SK-N-SH (cell line): ENCODE data around the gene APLP1. TPM values are rescaled to one million over a fixed set of nuclear protein-coding genes. Genes with fewer than 3 reads are reported as not detected.

ENCODE experiments used
- CTCF ChIA-PET: fragments of 300-600, 350-600 bp; formaldehyde crosslinking; extraction: SDS; loops from one replicate; lab custom pipeline; 2021; lab: Yijun Ruan, JAX
- POLR2A ChIA-PET: fragments of 350-600 bp; sonication (Branson Sonifier 250); formaldehyde crosslinking; extraction: SDS; loops from one replicate; lab custom pipeline; 2020; ENCODE audit warnings: antibody characterized with exemption, inconsistent platforms; lab: Yijun Ruan, JAX
- DNase-seq: peaks from one replicate; pipeline ENCODE4 v3.0.0; 2012
- H2AFZ ChIP-seq: fragments of 200-600 bp; sonication (generic); 2 replicates; pipeline ENCODE4 v1.8.1; 2016; ENCODE audit warnings: antibody characterized with exemption, mild to moderate bottlenecking, low read depth
- H3F3A ChIP-seq: fragments of 200-600 bp; sonication (generic); replicated peaks from 2 replicates; pipeline ENCODE3; 2016; ENCODE audit warnings: antibody characterized with exemption, mild to moderate bottlenecking; ENCODE audit not compliant: insufficient read depth
- H3K27ac ChIP-seq, 2 experiments: fragments of 200-500 bp in 1 of 2; fragments of 200-600 bp in 1 of 2; sonication (Bioruptor generic) in 1 of 2; sonication (generic), shearing (Covaris generic) in 1 of 2; 2 replicates each; pipeline versions ENCODE4 v1.5.1 to v1.6.1; 2014 to 2016; ENCODE audit warnings: low read depth in 2 of 2, inconsistent platforms in 1 of 2, low read length in 1 of 2, mild to moderate bottlenecking in 1 of 2, mixed read lengths in 1 of 2
- H3K27me3 ChIP-seq: fragments of 200-600 bp; sonication (generic), shearing (Covaris generic); 2 replicates; pipeline ENCODE4 v1.6.1; 2016; ENCODE audit warnings: mixed run types; ENCODE audit not compliant: insufficient read depth
- H3K36me3 ChIP-seq, 2 experiments: fragments of 200-500 bp in 1 of 2; fragments of 200-600 bp in 1 of 2; sonication (Bioruptor generic) in 1 of 2; sonication (generic) in 1 of 2; replicated peaks in 1 of 2; 2 replicates each; pipeline versions ENCODE3 to v1.5.1; 2014 to 2016; ENCODE audit warnings: low read length in 1 of 2, mild to moderate bottlenecking in 1 of 2; ENCODE audit not compliant: insufficient read depth in 2 of 2, control insufficient read depth in 1 of 2
- H3K4me1 ChIP-seq, 2 experiments: fragments of 200-500 bp in 1 of 2; fragments of 200-600 bp in 1 of 2; sonication (Bioruptor generic) in 1 of 2; sonication (generic), shearing (Covaris generic) in 1 of 2; 2 replicates each; pipeline versions ENCODE4 v1.5.1 to v1.6.1; 2014 to 2016; ENCODE audit warnings: low read depth in 1 of 2, low read length in 1 of 2, mixed run types in 1 of 2; ENCODE audit not compliant: insufficient read depth in 2 of 2, control insufficient read depth in 1 of 2
- H3K4me2 ChIP-seq: fragments of 200-600 bp; sonication (generic), shearing (Covaris generic); 2 replicates; pipeline ENCODE4 v1.6.1; 2017; ENCODE audit warnings: mixed run types
- H3K4me3 ChIP-seq, 2 experiments: fragments of 200-500 bp in 1 of 2; fragments of 200-600 bp in 1 of 2; sonication (Bioruptor generic) in 1 of 2; sonication (generic), shearing (Covaris generic) in 1 of 2; 2 replicates each; pipeline versions ENCODE4 v1.5.1 to v1.8.1; 2014 to 2016; ENCODE audit warnings: low read depth in 2 of 2, inconsistent platforms in 1 of 2, low read length in 1 of 2, mild to moderate bottlenecking in 1 of 2, mixed read lengths in 1 of 2, moderate library complexity in 1 of 2
- H3K79me2 ChIP-seq: fragments of 200-600 bp; sonication (generic); 2 replicates; pipeline ENCODE4 v1.8.1; 2017; ENCODE audit warnings: mild to moderate bottlenecking; ENCODE audit not compliant: insufficient read depth
- H3K9ac ChIP-seq: fragments of 200-600 bp; sonication (generic); 2 replicates; pipeline ENCODE4 v1.6.1; 2017; ENCODE audit warnings: mixed run types
- H3K9me2 ChIP-seq: fragments of 200-600 bp; sonication (generic); 2 replicates; pipeline ENCODE4 v1.6.1; 2017; ENCODE audit warnings: mixed run types
- H3K9me3 ChIP-seq: fragments of 200-600 bp; sonication (generic); 2 replicates; pipeline ENCODE4 v1.6.1; 2017; ENCODE audit warnings: mixed run types, mild to moderate bottlenecking, moderate library complexity
- H4K20me1 ChIP-seq: fragments of 200-600 bp; sonication (generic); 2 replicates; pipeline ENCODE4 v1.6.1; 2017; ENCODE audit warnings: mild to moderate bottlenecking, mixed run types; ENCODE audit not compliant: insufficient read depth
- ELF1 ChIP-seq: IDR thresholded peaks from 2 replicates; pipeline ENCODE4 v1.4.0; 2012
- EP300 ChIP-seq, 2 experiments: IDR thresholded peaks; 2 replicates each; pipeline versions ENCODE4 v1.4.0 to v1.6.1; 2012; ENCODE audit warnings: borderline replicate concordance in 1 of 2, low read depth in 1 of 2, low read length in 1 of 2
- GATA2 ChIP-seq: sonication (generic); formaldehyde crosslinking; IDR thresholded peaks from 2 replicates; pipeline ENCODE4 v1.5.0; 2020; ENCODE audit warnings: mild to moderate bottlenecking, missing genetic modification reagents
- JUND ChIP-seq: IDR thresholded peaks from 2 replicates; pipeline ENCODE4 v1.4.0; 2012
- MAX ChIP-seq: IDR thresholded peaks from 2 replicates; pipeline ENCODE4 v1.4.0; 2012; ENCODE audit warnings: low read depth
- NFIC ChIP-seq: IDR thresholded peaks from 2 replicates; pipeline ENCODE4 v1.4.0; 2012; ENCODE audit warnings: borderline replicate concordance
- NRF1 ChIP-seq: IDR thresholded peaks from 2 replicates; pipeline ENCODE4 v1.6.1; 2012; ENCODE audit warnings: low read depth, mild to moderate bottlenecking, low read length
- POLR2AphosphoS5 ChIP-seq: IDR thresholded peaks from 2 replicates; pipeline ENCODE4 v1.6.1; 2012; ENCODE audit warnings: low read depth, low read length
- RAD21 ChIP-seq: IDR thresholded peaks from 2 replicates; pipeline ENCODE4 v1.6.1; 2012; ENCODE audit warnings: mild to moderate bottlenecking, low read length
- RCOR1 ChIP-seq: fragments of 150-350 bp; IDR thresholded peaks from 2 replicates; pipeline ENCODE4 v1.6.1; 2017; ENCODE audit warnings: antibody characterized with exemption, low read length
- RXRA ChIP-seq: IDR thresholded peaks from 2 replicates; pipeline ENCODE4 v1.4.0; 2012; ENCODE audit warnings: low read depth, mild to moderate bottlenecking, borderline replicate concordance
- SMC3 ChIP-seq: IDR thresholded peaks from 2 replicates; pipeline ENCODE4 v1.6.1; 2012; ENCODE audit warnings: low read depth, low read length, improper control_type of control experiment
- USF2 ChIP-seq: fragments of 150-350 bp; IDR thresholded peaks from 2 replicates; pipeline ENCODE4 v1.6.1; 2017; ENCODE audit warnings: antibody characterized with exemption, low read length, low read depth, borderline replicate concordance
- YY1 ChIP-seq: IDR thresholded peaks from 2 replicates; pipeline ENCODE4 v1.4.0; 2012; ENCODE audit warnings: low read depth, mild to moderate bottlenecking
- WGBS: methylation state at CpG from one replicate; pipeline ENCODE4 v1.1.6; 2017; ENCODE audit warnings: low lambda C conversion rate; 5-methylcytosine and 5-hydroxymethylcytosine counted together
- polyA plus RNA-seq, 3 experiments: library from polyadenylated mRNA; depleted of rRNA; stranded (reverse); fragments of >200 nt; gene quantifications; 2 replicates each; pipeline ENCODE4 v1.2.3, GENCODE V29; 2012
- small RNA-seq, 7 experiments: library from RNA; depleted of rRNA; stranded (forward); fragments of <200 nt; gene quantifications; one replicate each; pipeline ENCODE3, GENCODE V24; 2012
- TF ChIP-seq, protein P1 (sequence below): fragments of 200-600 bp; sonication (generic); IDR thresholded peaks from 2 replicates; pipeline ENCODE4 v1.6.1; 2017; ENCODE audit warnings: antibody characterized with exemption, mild to moderate bottlenecking, moderate library complexity
- TF ChIP-seq, protein P2 (sequence below): IDR thresholded peaks from 2 replicates; pipeline ENCODE4 v1.4.0; 2012; ENCODE audit warnings: low read depth, borderline replicate concordance

APLP1 gene
- polyA plus RNA-seq, 1 of the 3 experiments (the other 2 are of a cell fraction): 66.7 TPM

DNA sequence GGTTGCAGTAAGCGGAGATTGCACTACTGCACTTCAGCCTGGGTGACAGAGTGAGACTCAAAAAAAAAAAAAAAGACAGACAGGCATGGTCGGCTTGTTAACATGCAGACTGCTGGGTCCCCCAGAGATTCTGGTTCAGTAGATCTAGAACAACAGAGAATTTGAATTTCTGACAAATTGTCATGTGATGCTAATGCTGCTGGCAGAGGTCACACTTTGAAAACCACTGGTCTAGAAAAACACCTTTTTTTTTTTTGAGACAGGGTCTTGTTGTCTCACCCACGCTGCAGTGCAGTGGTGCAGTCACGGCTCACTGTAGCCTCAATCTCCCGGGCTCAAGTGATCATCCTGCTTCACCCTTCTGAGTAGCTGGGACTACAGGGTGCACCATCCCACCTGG, 60.1 kb downstream of the APLP1 start:
- Histone ChIP-seq H3K4me2 (no peak overlapping the region), H3K27me3 (no peaks in the 10 kb centered on the region; the same call in 1 of the 2 replicates), H3K27ac (no peak overlapping the region), H3K9me3 (no peaks in the 10 kb centered on the region), H3K79me2 (no peaks in the 10 kb centered on the region), H2AFZ (no peak overlapping the region), H3K4me1 (peaks cover 3% of the 10 kb centered on the region in 2 experiments; a peak in 3 of 4 replicates), H3K9me2 (no peaks in the 10 kb centered on the region), H3F3A (no peaks in the 10 kb centered on the region), H4K20me1 (no peaks in the 10 kb centered on the region), H3K36me3 (no peaks in the 10 kb centered on the region), H3K9ac (no peak overlapping the region), H3K4me3 (no peak overlapping the region)
- ChIA-PET CTCF (no interaction called here), POLR2A (no interaction called here)
- 59% methylated on average over 5 of the region's 5 CpGs for WGBS
- TF ChIP-seq GATA2 (CRISPR knock-in tag): no peak
- TF ChIP-seq RXRA: no peak
- no peak for TF ChIP-seq NRF1
- TF ChIP-seq POLR2AphosphoS5: no peak
- no peak for TF ChIP-seq EP300 (IDR thresholded peaks at IDR 0.05; ENCODE audit: borderline replicate concordance in 1 of 2, low read depth in 1 of 2, low read length in 1 of 2)
- TF ChIP-seq MAX: no peak
- TF ChIP-seq, protein P1, sequence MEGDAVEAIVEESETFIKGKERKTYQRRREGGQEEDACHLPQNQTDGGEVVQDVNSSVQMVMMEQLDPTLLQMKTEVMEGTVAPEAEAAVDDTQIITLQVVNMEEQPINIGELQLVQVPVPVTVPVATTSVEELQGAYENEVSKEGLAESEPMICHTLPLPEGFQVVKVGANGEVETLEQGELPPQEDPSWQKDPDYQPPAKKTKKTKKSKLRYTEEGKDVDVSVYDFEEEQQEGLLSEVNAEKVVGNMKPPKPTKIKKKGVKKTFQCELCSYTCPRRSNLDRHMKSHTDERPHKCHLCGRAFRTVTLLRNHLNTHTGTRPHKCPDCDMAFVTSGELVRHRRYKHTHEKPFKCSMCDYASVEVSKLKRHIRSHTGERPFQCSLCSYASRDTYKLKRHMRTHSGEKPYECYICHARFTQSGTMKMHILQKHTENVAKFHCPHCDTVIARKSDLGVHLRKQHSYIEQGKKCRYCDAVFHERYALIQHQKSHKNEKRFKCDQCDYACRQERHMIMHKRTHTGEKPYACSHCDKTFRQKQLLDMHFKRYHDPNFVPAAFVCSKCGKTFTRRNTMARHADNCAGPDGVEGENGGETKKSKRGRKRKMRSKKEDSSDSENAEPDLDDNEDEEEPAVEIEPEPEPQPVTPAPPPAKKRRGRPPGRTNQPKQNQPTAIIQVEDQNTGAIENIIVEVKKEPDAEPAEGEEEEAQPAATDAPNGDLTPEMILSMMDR: no peak
- no peak for TF ChIP-seq ELF1
- TF ChIP-seq RCOR1: no peak
- TF ChIP-seq, protein P2, sequence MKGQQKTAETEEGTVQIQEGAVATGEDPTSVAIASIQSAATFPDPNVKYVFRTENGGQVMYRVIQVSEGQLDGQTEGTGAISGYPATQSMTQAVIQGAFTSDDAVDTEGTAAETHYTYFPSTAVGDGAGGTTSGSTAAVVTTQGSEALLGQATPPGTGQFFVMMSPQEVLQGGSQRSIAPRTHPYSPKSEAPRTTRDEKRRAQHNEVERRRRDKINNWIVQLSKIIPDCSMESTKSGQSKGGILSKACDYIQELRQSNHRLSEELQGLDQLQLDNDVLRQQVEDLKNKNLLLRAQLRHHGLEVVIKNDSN: no peak
- TF ChIP-seq JUND: no peak
- TF ChIP-seq USF2: no peak
- TF ChIP-seq RAD21: no peak
- no peak for TF ChIP-seq YY1
- no peak for TF ChIP-seq NFIC
- TF ChIP-seq SMC3: no peak
- DNase-seq: no peak

Small RNA genes lying within 50 kb of the gene (small RNA-seq; reads per million reads assigned to genes)
- 0 to 7.9 (median 0) reads per million in 7 experiments for gene RN7SL402P

Other genes with a start within 250 kb of the APLP1 start
- 48.5 and 69.9 TPM in 2 replicates for gene RBM42, start 239.5 kb upstream of the APLP1 start, polyA plus RNA-seq (2012; rRNA removed)
- gene ETV2, start 226.8 kb upstream of the APLP1 start, polyA plus RNA-seq (2012; rRNA removed): 0.84 and 1.6 TPM in 2 replicates
- 826 and 889 TPM in 2 replicates for gene COX6B1, start 220.3 kb upstream of the APLP1 start, polyA plus RNA-seq (2012; rRNA removed)
- gene UPK1A, start 202.1 kb upstream of the APLP1 start, polyA plus RNA-seq (2012; rRNA removed): 0.11 and 0.16 TPM in 2 replicates
- not detected in 2 replicates for gene ZBTB32, start 164.0 kb upstream of the APLP1 start, polyA plus RNA-seq (2012; rRNA removed)
- gene KMT2B, start 150.6 kb upstream of the APLP1 start, polyA plus RNA-seq (2012; rRNA removed): 18.2 and 29.2 TPM in 2 replicates
- 5.1 and 5.6 TPM in 2 replicates for gene IGFLR1, start 126.1 kb upstream of the APLP1 start, polyA plus RNA-seq (2012; rRNA removed)
- gene U2AF1L4, start 123.2 kb upstream of the APLP1 start, polyA plus RNA-seq (2012; rRNA removed): 25.9 and 29.4 TPM in 2 replicates
- 66.3 and 99.2 TPM in 2 replicates for gene PSENEN, start 122.9 kb upstream of the APLP1 start, polyA plus RNA-seq (2012; rRNA removed)
- gene LIN37, start 120.0 kb upstream of the APLP1 start, polyA plus RNA-seq (2012; rRNA removed): 21.1 and 25.2 TPM in 2 replicates
- gene HSPB6, start 111.5 kb upstream of the APLP1 start, polyA plus RNA-seq (2012; rRNA removed): 0.10 and 0.43 TPM in 2 replicates
- 12.3 and 12.5 TPM in 2 replicates for gene PROSER3, start 110.4 kb upstream of the APLP1 start, polyA plus RNA-seq (2012; rRNA removed)
- 6.5 and 7.8 TPM in 2 replicates for gene ARHGAP33, start 93.0 kb upstream of the APLP1 start, polyA plus RNA-seq (2012; rRNA removed)
- gene PRODH2, start 55.7 kb upstream of the APLP1 start, polyA plus RNA-seq (2012; rRNA removed): not detected in 2 replicates
- gene NPHS1, start 16.1 kb upstream of the APLP1 start, polyA plus RNA-seq (2012; rRNA removed): not detected in 2 replicates
- gene KIRREL2, start 11.7 kb upstream of the APLP1 start, polyA plus RNA-seq (2012; rRNA removed): 0.21 and 0.37 TPM in 2 replicates
- 5.5 and 11.4 TPM in 2 replicates for gene NFKBID, start 32.0 kb downstream of the APLP1 start, polyA plus RNA-seq (2012; rRNA removed)
- 0.59 and 0.76 TPM in 2 replicates for gene HCST, start 34.0 kb downstream of the APLP1 start, polyA plus RNA-seq (2012; rRNA removed)
- gene TYROBP, start 39.7 kb downstream of the APLP1 start, polyA plus RNA-seq (2012; rRNA removed): not detected in 2 replicates
- 2.1 and 5.4 TPM in 2 replicates for gene LRFN3, start 67.8 kb downstream of the APLP1 start, polyA plus RNA-seq (2012; rRNA removed)
- 22.5 and 25.3 TPM in 2 replicates for gene SDHAF1, start 126.6 kb downstream of the APLP1 start, polyA plus RNA-seq (2012; rRNA removed)
- gene SYNE4, start 140.2 kb downstream of the APLP1 start, polyA plus RNA-seq (2012; rRNA removed): 0.48 and 0.58 TPM in 2 replicates
- gene ALKBH6, start 145.6 kb downstream of the APLP1 start, polyA plus RNA-seq (2012; rRNA removed): 29.9 and 30.7 TPM in 2 replicates
- 7.1 and 13.1 TPM in 2 replicates for gene CLIP3, start 164.3 kb downstream of the APLP1 start, polyA plus RNA-seq (2012; rRNA removed)
- gene THAP8, start 185.7 kb downstream of the APLP1 start, polyA plus RNA-seq (2012; rRNA removed): 6.2 and 6.3 TPM in 2 replicates
- gene WDR62, start 186.3 kb downstream of the APLP1 start, polyA plus RNA-seq (2012; rRNA removed): 5.0 and 5.3 TPM in 2 replicates
- 0.18 TPM in 1 of 2 replicates, not detected in the other for gene OVOL3, start 242.6 kb downstream of the APLP1 start, polyA plus RNA-seq (2012; rRNA removed)
- gene POLR2I, start 246.3 kb downstream of the APLP1 start, polyA plus RNA-seq (2012; rRNA removed): 54.8 and 140 TPM in 2 replicates
- 566 and 712 TPM in 2 replicates for gene TBCB, start 246.9 kb downstream of the APLP1 start, polyA plus RNA-seq (2012; rRNA removed)